OCI-LY3 (cell line): Measurements from ENCODE around the gene PANK4.

Experiments used
- H2AFZ ChIP-seq: fragments of 200-600, 300-600 bp; shearing (Covaris generic); 2 replicates; pipeline ENCODE4 v1.6.0; 2014; ENCODE audit warnings: antibody characterized with exemption, low read depth, low read length
- H3K27ac ChIP-seq: fragments of 200-600, 300-600 bp; sonication (generic); 2 replicates; pipeline ENCODE4 v1.5.1; 2014; ENCODE audit warnings: mild to moderate bottlenecking, low read length, moderate library complexity, mixed read lengths
- H3K27me3 ChIP-seq: fragments of 200-600, 300-600 bp; sonication (generic); 2 replicates; pipeline ENCODE4 v1.6.1; 2014; ENCODE audit warnings: low read depth, low read length, mixed read lengths
- H3K36me3 ChIP-seq: fragments of 200-600, 300-600 bp; sonication (generic); replicated peaks from 2 replicates; pipeline ENCODE3; 2014; ENCODE audit warnings: low read depth, low read length, mixed read lengths
- H3K4me1 ChIP-seq: fragments of 300-600, 200-600 bp; sonication (generic); 2 replicates; pipeline ENCODE4 v1.6.1; 2014; ENCODE audit warnings: low read length, mixed read lengths
- H3K4me2 ChIP-seq: fragments of 200-600, 300-600 bp; sonication (generic); 2 replicates; pipeline ENCODE4 v1.6.1; 2014; ENCODE audit warnings: low read length, mixed read lengths
- H3K4me3 ChIP-seq: fragments of 300-600, 200-600 bp; sonication (generic); 2 replicates; pipeline ENCODE4 v1.5.1; 2014; ENCODE audit warnings: antibody characterized with exemption, mild to moderate bottlenecking, low read length, moderate library complexity
- H3K79me2 ChIP-seq: fragments of 300-600, 200-600 bp; shearing (Covaris generic); 2 replicates; pipeline ENCODE4 v1.6.1; 2014; ENCODE audit warnings: mild to moderate bottlenecking, low read length, mixed read lengths
- H3K9ac ChIP-seq: fragments of 300-600, 200-600 bp; shearing (Covaris generic); 2 replicates; pipeline ENCODE4 v1.6.0; 2014; ENCODE audit warnings: mild to moderate bottlenecking, low read length, moderate library complexity
- H3K9me3 ChIP-seq: fragments of 200-600, 300-600 bp; shearing (Covaris generic); 2 replicates; pipeline ENCODE4 v1.6.1; 2014; ENCODE audit warnings: low read length, mixed read lengths; ENCODE audit not compliant: insufficient read depth
- H4K20me1 ChIP-seq: fragments of 200-600, 300-600 bp; sonication (generic); 2 replicates; pipeline ENCODE4 v1.6.1; 2016; ENCODE audit warnings: low read length, mixed read lengths; ENCODE audit not compliant: insufficient read depth
- CTCF ChIP-seq: fragments of 200-600, 300-600 bp; sonication (generic); IDR thresholded peaks from 2 replicates; pipeline ENCODE4 v1.5.1; 2014; ENCODE audit warnings: antibody characterized with exemption, low read length, low read depth
- EZH2phosphoT487 ChIP-seq: fragments of 200-600 bp; shearing (Covaris generic); IDR thresholded peaks from 2 replicates; pipeline ENCODE4 v1.6.1; 2018; ENCODE audit warnings: antibody characterized with exemption, mixed run types, low read depth

PANK4 gene

GRCh38 chr1:2566101-2567045, 40.0 kb upstream of the PANK4 start:
- Histone ChIP-seq H3K36me3 (no peaks in the 10 kb centered on the region), H4K20me1 (no peaks in the 10 kb centered on the region), H3K27ac (no peak overlapping the region), H3K9me3 (no peaks in the 10 kb centered on the region), H3K4me2 (no peak overlapping the region), H3K4me1 (0 out of 2 replicates have a peak, but pooled peaks cover 3% of the 10 kb centered on the region), H3K9ac (no peak overlapping the region), H2AFZ (no peak overlapping the region), H3K79me2 (no peaks in the 10 kb centered on the region), H3K27me3 (no peaks in the 10 kb centered on the region), H3K4me3 (no peak overlapping the region)
- TF ChIP-seq CTCF = no peak
- no peak for TF ChIP-seq EZH2phosphoT487

- no peak overlapping the region for H3K4me2 ChIP-seq
- no peak overlapping the region for H3K4me3 ChIP-seq
- TF ChIP-seq EZH2phosphoT487 = no peak
- no peaks in the 10 kb centered on the region for H3K9me3 ChIP-seq
- H3K27ac ChIP-seq = no peak overlapping the region
- H3K27me3 ChIP-seq = no peaks in the 10 kb centered on the region
- H2AFZ ChIP-seq = no peak overlapping the region
- no peaks in the 10 kb centered on the region for H4K20me1 ChIP-seq
- no peak overlapping the region for H3K9ac ChIP-seq
- 0 out of 2 replicates have a peak, but pooled peaks cover 3% of the 10 kb centered on the region for H3K4me1 ChIP-seq
- H3K79me2 ChIP-seq = no peaks in the 10 kb centered on the region
- H3K36me3 ChIP-seq = no peaks in the 10 kb centered on the region
Measured at GRCh38 chr1:2564815-2565374, 38.5 kb upstream of the PANK4 start.

- H3K4me2 ChIP-seq = no peak overlapping the region
- TF ChIP-seq EZH2phosphoT487 (no peak), CTCF (no peak)
- no peaks in the 10 kb centered on the region for H3K9me3 ChIP-seq
- H3K36me3 ChIP-seq = no peaks in the 10 kb centered on the region
- H2AFZ ChIP-seq = no peak overlapping the region
- no peak overlapping the region for H3K27ac ChIP-seq
- no peaks in the 10 kb centered on the region for H3K79me2 ChIP-seq
- H3K9ac ChIP-seq = no peak overlapping the region
- H3K4me3 ChIP-seq = no peak overlapping the region
- no peaks in the 10 kb centered on the region for H3K27me3 ChIP-seq
- 0 out of 2 replicates have a peak, but pooled peaks cover 3% of the 10 kb centered on the region for H3K4me1 ChIP-seq
- H4K20me1 ChIP-seq = no peaks in the 10 kb centered on the region
Measured at GRCh38 chr1:2564006-2564814, 37.8 kb upstream of the PANK4 start.

GRCh38 chr1:2563205-2563604, 36.8 kb upstream of the PANK4 start:
- Histone ChIP-seq H3K4me3 (no peak overlapping the region), H3K79me2 (no peaks in the 10 kb centered on the region), H3K9ac (no peak overlapping the region), H3K27ac (no peak overlapping the region), H3K9me3 (no peaks in the 10 kb centered on the region), H3K4me1 (no peaks in the 10 kb centered on the region), H3K4me2 (no peak overlapping the region), H4K20me1 (no peaks in the 10 kb centered on the region), H3K36me3 (peaks cover 8% of the 10 kb centered on the region), H3K27me3 (no peaks in the 10 kb centered on the region), H2AFZ (no peak overlapping the region)
- no peak for TF ChIP-seq CTCF
- TF ChIP-seq EZH2phosphoT487 = no peak
